NCI-H187 (cell line): Measurements from ENCODE around the gene KRTAP4-2.
"Not testable (repeated sequence)": the region's sequence is repeated elsewhere in the genome, so short reads cannot be mapped to it uniquely, and the experiment has no call there.

Experiments
- DNase-seq, 2 experiments: peaks; one replicate each; lab custom pipeline; 2025; lab: John Stamatoyannopoulos, UW

The KRTAP4-2 gene

GRCh38 chr17:41163828-41164227 is 14.2 kb downstream of the KRTAP4-2 start:
- no peak for DNase-seq

- no peak for DNase-seq
Measured at GRCh38 chr17:41160648-41161047, 17.4 kb downstream of the KRTAP4-2 start, which contains the start of gene KRTAP4-4. TSS of gene KRTAP4-4 (minus strand) at chr17:41160748. CDS start at chr17:41160691, 57 bp downstream.

- not testable (repeated sequence) for DNase-seq
Measured at GRCh38 chr17:41160190-41160589, 17.8 kb downstream of the KRTAP4-2 start.

- DNase-seq, result no peak
Measured at GRCh38 chr17:41153856-41154255, 24.2 kb downstream of the KRTAP4-2 start.

GRCh38 chr17:41151525-41151924 is 26.5 kb downstream of the KRTAP4-2 start:
- DNase-seq, result no peak

- DNase-seq, result no peak
Measured at GRCh38 chr17:41150026-41150425, 28.0 kb downstream of the KRTAP4-2 start.

- no peak for DNase-seq
Measured at GRCh38 chr17:41149652-41149985, 28.4 kb downstream of the KRTAP4-2 start, which contains the start of gene KRTAP4-5. TSS of gene KRTAP4-5 (minus strand) at chr17:41149825. CDS start at chr17:41149767, 58 bp downstream.

- not testable (repeated sequence) for DNase-seq
Measured at GRCh38 chr17:41148971-41149651, 28.9 kb downstream of the KRTAP4-2 start.

GRCh38 chr17:41147531-41148204 is 30.4 kb downstream of the KRTAP4-2 start:
- no peak for DNase-seq

GRCh38 chr17:41145261-41145660 is 32.8 kb downstream of the KRTAP4-2 start:
- DNase-seq, result no peak

- no peak for DNase-seq
Measured at GRCh38 chr17:41144846-41145245, 33.2 kb downstream of the KRTAP4-2 start.

GRCh38 chr17:41141361-41141760 is 36.7 kb downstream of the KRTAP4-2 start:
- no peak for DNase-seq

GRCh38 chr17:41140360-41141131 is 37.5 kb downstream of the KRTAP4-2 start, which contains the start of gene KRTAP4-6:
TSS of gene KRTAP4-6 (minus strand) at chr17:41140544. CDS start at chr17:41140487, 57 bp downstream.
- no peak for DNase-seq

- DNase-seq, result not testable (repeated sequence)
Measured at GRCh38 chr17:41139865-41140264, 38.2 kb downstream of the KRTAP4-2 start.

- DNase-seq, result no peak
Measured at GRCh38 chr17:41133880-41134735, 43.9 kb downstream of the KRTAP4-2 start.

GRCh38 chr17:41131979-41132378 is 46.0 kb downstream of the KRTAP4-2 start:
- no peak for DNase-seq
